Right lobe of liver (tissue), 6 donors: Measurements from ENCODE around the gene WNK4. TPM values are rescaled to one million over a fixed set of nuclear protein-coding genes. Genes with fewer than 3 reads are reported as not detected.

Experiments
- ATAC-seq, 4 donors: fragments of 200-7000 bp; cut with Tn5 transposase; one replicate each; pipeline ENCODE4 v1.9.1; 2020; ENCODE audit warnings: mild to moderate bottlenecking in 4 of 4, moderate library complexity in 4 of 4
- DNase-seq, 3 donors: peaks; one replicate each; pipeline ENCODE4 v3.0.0-alpha.2; 2020
- H3K27ac ChIP-seq, 3 donors: fragments of 200-600 bp; one replicate each; pipeline ENCODE4 v1.8.0; 2022
- H3K27me3 ChIP-seq, 2 donors: fragments of 200-600 bp; one replicate each; pipeline ENCODE4 v1.8.0; 2022
- H3K36me3 ChIP-seq, 4 donors: fragments of 200-600 bp; sonication (generic) in 1 of 4; one replicate each; pipeline versions ENCODE4 v1.5.1 to v1.8.0; 2017 to 2022; ENCODE audit warnings: control low read depth in 1 of 4
- H3K4me1 ChIP-seq, 4 donors: fragments of 200-600 bp; sonication (generic) in 1 of 4; one replicate each; pipeline versions ENCODE4 v1.5.1 to v1.8.0; 2017 to 2022; ENCODE audit warnings: control low read depth in 1 of 4
- H3K4me3 ChIP-seq, 3 donors: fragments of 200-600 bp; one replicate each; pipeline ENCODE4 v1.8.0; 2022
- H3K9me3 ChIP-seq, 4 donors: fragments of 200-600 bp; sonication (generic) in 1 of 4; one replicate each; pipeline versions ENCODE4 v1.5.1 to v1.8.0; 2017 to 2022; ENCODE audit warnings: control low read depth in 1 of 4
- CTCF ChIP-seq, 4 donors: fragments of 200-600 bp in 3 of 4; fragments of 450-650 bp in 1 of 4; IDR thresholded peaks; one replicate each; pipeline versions ENCODE4 v1.5.1 to v1.8.0; 2016 to 2022; ENCODE audit warnings: antibody characterized with exemption in 4 of 4, mild to moderate bottlenecking in 2 of 4
- POLR2A ChIP-seq: fragments of 450-650 bp; IDR thresholded peaks from one replicate; pipeline ENCODE4 v1.6.1; 2017; ENCODE audit warnings: antibody characterized with exemption, mild to moderate bottlenecking
- WGBS: methylation state at CpG from one replicate; pipeline ENCODE4 v1.1.6; 2018; ENCODE audit warnings: low coverage, low lambda C conversion rate; ENCODE audit not compliant: insufficient coverage; ENCODE audit errors: missing lambda C conversion rate; 5-methylcytosine and 5-hydroxymethylcytosine counted together
- intact Hi-C, 2 donors: fragments of 100-400 bp; cut with DNase I; formaldehyde crosslinking; loops; one replicate each; pipeline versions ENCODE4 v1.11.2 to v1.14.1; 2022
- total RNA-seq, 6 experiments: library from RNA; depleted of rRNA in 2 of 6; stranded (reverse); fragments of >200 nt in 2 of 6; fragmentation: NEBNext Ultra II Directional in 3 of 6; extraction: Animal tissue kit (Norgen Biotek cat#: 25700) in 3 of 6; gene quantifications; one replicate each; pipeline versions ENCODE4 v1.1.0 to v1.2.4, GENCODE V29; 2016 to 2023
- donor health status: DM: no; HTN: yes; CAD: no.
- donor health status: DM: no; HTN: no; CAD: no.
- donor health status: DM: no; HTN: no; CAD: no.
- donor health status: DM: no; HTN: yes; CAD: no.
- donor health status: DM: no; HTN: yes; CAD: no.

The WNK4 gene
- total RNA-seq, 6 experiments from 2014 or later: 0.12 to 1.1 (median 0.22) TPM; not detected in 3

DNA sequence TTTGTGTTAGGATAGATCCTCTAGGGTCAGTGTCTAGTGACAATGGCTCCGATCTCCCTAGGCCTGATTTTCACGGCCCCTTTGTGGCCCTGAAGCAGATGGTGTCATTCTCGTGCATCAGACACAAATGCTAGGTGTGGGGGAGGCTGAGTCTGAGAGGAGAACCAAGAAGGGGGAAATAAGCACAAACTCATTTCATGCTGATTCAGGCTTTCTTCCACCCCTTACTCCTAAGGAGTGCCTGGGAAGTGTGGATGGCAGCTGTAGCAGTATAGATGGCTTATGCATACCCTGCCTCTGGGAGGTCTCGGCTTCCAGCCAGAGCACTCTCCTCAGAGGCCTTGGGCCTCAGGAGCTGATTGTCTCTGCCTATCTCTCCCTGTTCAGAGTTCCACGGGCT is 1.8 kb upstream of the WNK4 start:
- intact Hi-C loops: no loop called here
- DNase-seq (no peak), ATAC-seq (no peak)
- Histone ChIP-seq H3K4me3 (no peak overlapping the region), H3K27me3 (no peaks in the 10 kb centered on the region), H3K27ac (no peak overlapping the region), H3K4me1 (peaks cover 0 to 12% (median 0%) of the 10 kb centered on the region in 4 donors), H3K9me3 (no peaks in the 10 kb centered on the region), H3K36me3 (peaks cover 0 to 36% (median 18%) of the 10 kb centered on the region in 4 donors)
- TF ChIP-seq POLR2A (no peak), CTCF (IDR thresholded peaks at IDR 0.05) (no peak)
- WGBS: 80% methylated on average over 1 of the region's 5 CpGs

DNA sequence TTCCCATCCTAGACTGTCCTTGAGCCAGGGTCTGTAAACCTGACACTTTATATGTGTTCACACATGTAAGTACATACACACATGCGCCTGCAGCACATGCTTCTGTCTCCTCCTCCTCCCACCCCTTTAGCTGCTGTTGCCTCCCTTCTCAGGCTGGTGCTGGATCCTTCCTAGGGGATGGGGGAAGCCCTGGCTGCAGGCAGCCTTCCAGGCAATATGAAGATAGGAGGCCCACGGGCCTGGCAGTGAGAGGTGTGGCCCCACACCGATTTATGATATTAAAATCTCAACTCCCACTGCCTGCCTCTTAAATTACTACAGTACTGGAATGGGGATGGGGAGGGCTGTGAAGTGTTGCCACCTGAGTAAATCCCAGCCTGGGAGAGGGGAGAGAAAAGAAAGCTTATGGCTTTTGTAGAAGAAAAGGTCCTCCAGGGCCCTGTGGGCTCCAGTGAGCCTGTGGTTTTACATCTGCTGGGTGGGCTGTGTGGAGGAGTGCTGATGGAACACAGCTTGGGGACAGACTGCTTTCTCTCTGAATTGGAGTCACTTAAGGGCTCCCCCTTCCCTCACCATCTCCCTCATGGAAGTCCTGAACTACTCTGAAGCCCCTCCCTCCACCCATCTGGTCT is 990 bp upstream of the WNK4 start:
- ATAC-seq: no peak

DNA sequence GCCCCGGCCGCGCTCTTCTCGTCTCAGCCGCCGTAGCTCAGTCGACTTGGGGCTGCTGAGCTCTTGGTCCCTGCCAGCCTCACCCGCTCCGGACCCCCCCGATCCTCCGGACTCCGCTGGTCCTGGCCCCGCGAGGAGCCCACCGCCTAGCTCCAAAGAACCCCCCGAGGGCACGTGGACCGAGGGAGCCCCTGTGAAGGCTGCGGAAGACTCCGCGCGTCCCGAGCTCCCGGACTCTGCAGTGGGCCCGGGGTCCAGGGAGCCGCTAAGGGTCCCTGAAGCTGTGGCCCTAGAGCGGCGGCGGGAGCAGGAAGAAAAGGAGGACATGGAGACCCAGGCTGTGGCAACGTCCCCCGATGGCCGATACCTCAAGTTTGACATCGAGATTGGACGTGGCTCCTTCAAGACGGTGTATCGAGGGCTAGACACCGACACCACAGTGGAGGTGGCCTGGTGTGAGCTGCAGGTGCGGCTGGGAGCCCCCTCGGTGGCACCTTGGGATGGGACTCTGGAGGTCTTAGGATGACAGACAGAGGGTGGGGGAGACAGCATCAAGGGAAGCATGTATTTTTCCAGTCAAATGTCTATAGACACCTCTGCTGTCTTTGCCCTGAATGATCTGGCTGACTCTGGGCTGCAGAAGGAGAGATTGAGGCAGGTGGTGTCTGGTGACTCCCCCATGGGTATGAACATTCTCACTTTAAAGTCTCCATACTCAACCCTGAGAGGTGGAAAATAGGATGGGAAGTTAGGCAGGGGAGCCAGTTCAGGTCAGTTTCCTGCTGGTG is 635 bp downstream of the WNK4 start:
- H3K27me3 ChIP-seq: no peaks in the 10 kb centered on the region
- H3K4me1 ChIP-seq: peaks cover 0 to 12% (median 0%) of the 10 kb centered on the region in 4 donors
- H3K36me3 ChIP-seq: peaks cover 0 to 31% (median 15%) of the 10 kb centered on the region in 4 donors
- no peak overlapping the region for H3K27ac ChIP-seq
- intact Hi-C loops: no loop called here
- no peak for TF ChIP-seq CTCF (IDR thresholded peaks at IDR 0.05)
- no peak for TF ChIP-seq POLR2A
- H3K4me3 ChIP-seq: peak overlapping the region in 2 of 3 donors; percentile 4 to 9
- 5% methylated on average over 18 of the region's 39 CpGs for WGBS
- ATAC-seq (peak in 3 of 4 donors; percentile 4 to 16 (median 6)), DNase-seq (no peak)
- H3K9me3 ChIP-seq: no peaks in the 10 kb centered on the region

More for the DNA sequence above, 990 bp upstream of the WNK4 start:
- intact Hi-C loops: no loop called here
- Histone ChIP-seq H3K4me1 (peaks cover 0 to 12% (median 0%) of the 10 kb centered on the region in 4 donors), H3K36me3 (peaks cover 0 to 36% (median 18%) of the 10 kb centered on the region in 4 donors), H3K27me3 (no peaks in the 10 kb centered on the region), H3K27ac (no peak overlapping the region), H3K4me3 (no peak overlapping the region), H3K9me3 (no peaks in the 10 kb centered on the region)
- no peak for TF ChIP-seq POLR2A
- no peak for TF ChIP-seq CTCF (IDR thresholded peaks at IDR 0.05)
- no peak for DNase-seq
- 47% methylated on average over 2 of the region's 3 CpGs for WGBS

- Histone ChIP-seq H3K36me3 (peaks cover 0 to 25% (median 12%) of the 10 kb centered on the region in 4 donors), H3K4me1 (peaks cover 0 to 12% (median 0%) of the 10 kb centered on the region in 4 donors), H3K9me3 (no peaks in the 10 kb centered on the region), H3K27me3 (no peaks in the 10 kb centered on the region), H3K27ac (no peak overlapping the region), H3K4me3 (no peak overlapping the region)
- ATAC-seq: no peak
- 26% methylated on average over 5 of the region's 10 CpGs for whole genome bisulfite sequencing
- no peak for DNase-seq
- intact Hi-C loops: no loop called here
- no peak for TF ChIP-seq CTCF (IDR thresholded peaks at IDR 0.05)
These were observed 1.3 kb downstream of the WNK4 start for GRCh38 chr17:42781639-42782165.
